IMR-90 (cell line): Measurements from ENCODE around the gene KLHDC1. TPM values are rescaled to one million over a fixed set of nuclear protein-coding genes. Genes with fewer than 3 reads are reported as not detected.
"Not testable (repeated sequence)": the region's sequence is repeated elsewhere in the genome, so short reads cannot be mapped to it uniquely, and the experiment has no call there.

Experiments
- ATAC-seq: fragments of 200-7000 bp; cut with Tn5 transposase; 2 replicates; pipeline ENCODE4 v1.9.1; 2020; ENCODE audit warnings: low read depth, mild to moderate bottlenecking, moderate library complexity
- BruUV-seq: library from RNA; stranded (reverse); fragments of 400-500 nt; replicated peaks from 2 replicates; lab custom pipeline; 2021; lab: Mats Ljungman, UMichigan
- CTCF ChIA-PET: fragments of 300-600 bp; formaldehyde crosslinking; extraction: SDS; loops from one replicate; lab custom pipeline; 2021; ENCODE audit warnings: antibody characterized with exemption; lab: Yijun Ruan, JAX
- POLR2A ChIA-PET: fragments of 300-600 bp; sonication (Branson Sonifier 250); formaldehyde crosslinking; loops from one replicate; lab custom pipeline; 2022; ENCODE audit warnings: antibody characterized with exemption; ENCODE audit not compliant: unreplicated experiment; lab: Charles Lee
- DNase-seq: peaks from one replicate; pipeline ENCODE4 v3.0.0; 2013
- H2AFZ ChIP-seq: replicated peaks from 2 replicates; pipeline ENCODE3; 2013; ENCODE audit warnings: low read length, mild to moderate bottlenecking; ENCODE audit not compliant: poor library complexity
- H2AK5ac ChIP-seq: 2 replicates; pipeline ENCODE4 v1.6.1; 2013; ENCODE audit warnings: low read depth, low read length, inconsistent platforms
- H2AK9ac ChIP-seq: replicated peaks from 2 replicates; pipeline ENCODE3; 2013; ENCODE audit warnings: mild to moderate bottlenecking, low read depth, low read length, moderate library complexity; ENCODE audit not compliant: poor library complexity
- H2BK120ac ChIP-seq: 2 replicates; pipeline ENCODE4 v1.6.1; 2013; ENCODE audit warnings: low read depth, low read length, inconsistent platforms
- H2BK15ac ChIP-seq: 3 replicates; pipeline ENCODE4 v1.6.1; 2013; ENCODE audit warnings: low read depth, low read length, inconsistent platforms
- H2BK20ac ChIP-seq: 2 replicates; pipeline ENCODE4 v1.6.1; 2013; ENCODE audit warnings: low read depth, mild to moderate bottlenecking, inconsistent platforms, low read length, moderate library complexity
- H2BK5ac ChIP-seq: 2 replicates; pipeline ENCODE4 v1.6.1; 2013; ENCODE audit warnings: mild to moderate bottlenecking, low read depth, low read length, inconsistent platforms; ENCODE audit not compliant: poor library complexity, severe bottlenecking
- H3K14ac ChIP-seq: replicated peaks from 2 replicates; pipeline ENCODE4 v1.6.1; 2013; ENCODE audit warnings: low read depth, low read length, inconsistent platforms
- H3K18ac ChIP-seq: 2 replicates; pipeline ENCODE4 v1.6.1; 2013; ENCODE audit warnings: low read depth, low read length, control low read depth
- H3K23ac ChIP-seq: 2 replicates; pipeline ENCODE4 v1.6.1; 2013; ENCODE audit warnings: low read depth, low read length, inconsistent platforms
- H3K27ac ChIP-seq: 2 replicates; pipeline ENCODE4 v1.5.1; 2013; ENCODE audit warnings: mild to moderate bottlenecking, control low read depth, low read length; ENCODE audit not compliant: insufficient read depth
- H3K27me3 ChIP-seq: 2 replicates; pipeline ENCODE4 v1.6.1; 2013; ENCODE audit warnings: low read length; ENCODE audit not compliant: control insufficient read depth, insufficient read depth
- H3K36me3 ChIP-seq: 2 replicates; pipeline ENCODE4 v1.6.1; 2013; ENCODE audit warnings: low read length, mixed read lengths; ENCODE audit not compliant: control insufficient read depth, insufficient read depth
- H3K4ac ChIP-seq: 2 replicates; pipeline ENCODE4 v1.6.1; 2013; ENCODE audit warnings: low read depth, low read length, inconsistent platforms
- H3K4me1 ChIP-seq: 2 replicates; pipeline ENCODE4 v1.6.1; 2013; ENCODE audit warnings: low read length, mixed read lengths; ENCODE audit not compliant: control insufficient read depth, insufficient read depth
- H3K4me2 ChIP-seq: 2 replicates; pipeline ENCODE4 v1.6.1; 2013; ENCODE audit warnings: low read depth, mild to moderate bottlenecking, control low read depth, low read length, moderate library complexity
- H3K4me3 ChIP-seq: 2 replicates; pipeline ENCODE4 v1.5.1; 2013; ENCODE audit warnings: low read depth, mild to moderate bottlenecking, control low read depth, low read length, moderate library complexity; ENCODE audit not compliant: insufficient read depth
- H3K56ac ChIP-seq: 2 replicates; pipeline ENCODE4 v1.6.1; 2013; ENCODE audit warnings: low read length, inconsistent platforms; ENCODE audit not compliant: insufficient read depth; ENCODE audit errors: extremely low read depth
- H3K79me1 ChIP-seq, 2 experiments: 2 replicates each; pipeline ENCODE4 v1.6.1; 2013; ENCODE audit warnings: low read length in 2 of 2, inconsistent platforms in 1 of 2, low read depth in 1 of 2
- H3K9ac ChIP-seq: 2 replicates; pipeline ENCODE4 v1.6.1; 2013; ENCODE audit warnings: low read depth, low read length, control low read depth
- H3K9me1 ChIP-seq: 2 replicates; pipeline ENCODE4 v1.6.1; 2013; ENCODE audit warnings: low read length, inconsistent platforms; ENCODE audit not compliant: insufficient read depth
- H3K9me3 ChIP-seq: 2 replicates; pipeline ENCODE4 v1.6.1; 2013; ENCODE audit warnings: low read length; ENCODE audit not compliant: control insufficient read depth, insufficient read depth
- H4K20me1 ChIP-seq: 2 replicates; pipeline ENCODE4 v1.6.1; 2013; ENCODE audit warnings: low read length, inconsistent platforms; ENCODE audit not compliant: insufficient read depth
- H4K5ac ChIP-seq: 2 replicates; pipeline ENCODE4 v1.6.1; 2013; ENCODE audit warnings: mild to moderate bottlenecking, low read depth, low read length, control low read depth
- H4K8ac ChIP-seq, 2 experiments: 2 replicates each; pipeline ENCODE4 v1.6.1; 2013; ENCODE audit warnings: low read depth in 2 of 2, low read length in 2 of 2, control low read depth in 1 of 2, inconsistent platforms in 1 of 2
- H4K91ac ChIP-seq: 2 replicates; pipeline ENCODE4 v1.6.1; 2013; ENCODE audit warnings: low read depth, low read length, inconsistent platforms; ENCODE audit not compliant: insufficient read depth
- WGBS, 2 experiments: methylation state at CpG; one replicate each; pipeline versions ENCODE4 v1.1.5 to v1.1.7; 2013; ENCODE audit warnings: missing lambda C conversion rate in 2 of 2; ENCODE audit not compliant: insufficient read length in 1 of 2; ENCODE audit errors: extremely low coverage in 2 of 2; 5-methylcytosine and 5-hydroxymethylcytosine counted together
- dilution Hi-C: fragments of 300-500 bp; cut with HindIII; formaldehyde crosslinking; loops from one replicate; pipeline ENCODE4 v1.14.3; 2018; ENCODE audit warnings: low sequenced_read_pairs; ENCODE audit not compliant: unreplicated experiment
- in situ Hi-C: fragments of 300-500 bp; cut with MboI; formaldehyde crosslinking; loops from 3 replicates; pipeline ENCODE4 v1.14.3; 2019; ENCODE audit warnings: low sequenced_read_pairs, inconsistent platforms, mixed read lengths
- intact Hi-C: fragments of 100-400 bp; cut with micrococcal nuclease; formaldehyde crosslinking; loops from 2 replicates; pipeline ENCODE4 v1.10.0; 2022
- polyA plus RNA-seq, 3 experiments: library from polyadenylated mRNA; depleted of rRNA; stranded (reverse); fragments of >200 nt; gene quantifications; 2 replicates each; pipeline ENCODE4 v1.2.3, GENCODE V29; 2012; ENCODE audit warnings: low replicate concordance in 1 of 3
- total RNA-seq: library from RNA; depleted of rRNA; stranded (reverse); fragments of >200 nt; gene quantifications from 2 replicates; pipeline ENCODE4 v1.2.3, GENCODE V29; 2012

KLHDC1 gene
- total and polyA plus RNA-seq, 2 of the 4 experiments (the other 2 are of a cell fraction): 0.51 to 0.90 TPM

DNA sequence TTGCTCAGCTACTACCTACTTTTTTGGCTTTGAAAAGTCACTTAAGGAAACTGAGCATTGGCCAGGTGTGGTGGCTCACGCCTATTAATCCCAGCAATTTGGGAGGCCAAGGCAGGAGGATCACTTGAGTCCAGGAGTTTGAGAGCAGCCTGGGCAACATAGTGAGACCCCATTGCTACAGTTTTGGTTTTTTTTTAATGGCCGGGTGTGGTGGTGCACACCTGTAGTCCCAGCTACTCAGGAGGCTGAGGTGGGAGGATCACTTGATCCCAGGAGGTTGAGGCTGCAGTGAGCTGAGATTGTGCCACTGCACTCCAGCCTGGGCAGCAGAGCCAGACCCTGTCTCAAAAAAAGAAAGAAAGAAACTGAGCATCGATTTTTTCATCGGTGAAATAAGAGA, 42.7 kb downstream of the KLHDC1 start:
- H3K23ac ChIP-seq, H3K56ac ChIP-seq, H2BK120ac ChIP-seq, intact Hi-C loops, H2AK5ac ChIP-seq, in situ Hi-C loops, H3K4me3 ChIP-seq, H3K9me3 ChIP-seq, dilution Hi-C loops, H3K9ac ChIP-seq, ATAC-seq, H3K27ac ChIP-seq, H2BK5ac ChIP-seq, H3K79me1 ChIP-seq, DNase-seq, CTCF ChIA-PET, H3K4me2 ChIP-seq, H4K20me1 ChIP-seq, BruUV-seq, H2BK20ac ChIP-seq, H2BK15ac ChIP-seq, POLR2A ChIA-PET, H2AFZ ChIP-seq, H3K9me1 ChIP-seq, H4K91ac ChIP-seq, H3K4me1 ChIP-seq, H3K36me3 ChIP-seq, H2AK9ac ChIP-seq, H4K5ac ChIP-seq, H3K18ac ChIP-seq, H3K14ac ChIP-seq, H3K4ac ChIP-seq, H3K27me3 ChIP-seq, H4K8ac ChIP-seq: not testable (repeated sequence)
- 80% methylated on average over 1 of the region's 4 CpGs; no CpG with 5 or more reads in 1 of the 2 experiments for WGBS, 2 experiments
